HG02973 (cell line): Measurements from ENCODE around the gene SHISA7.

ENCODE experiments used
- ATAC-seq: cut with Tn5 transposase; IDR thresholded peaks from one replicate; pipeline ENCODE4 v1.9.1; 2021; ENCODE audit warnings: moderate library complexity; ENCODE audit not compliant: unreplicated experiment

Gene SHISA7

GRCh38 chr19:55482156-55482961 is 39.3 kb upstream of the SHISA7 start:
- ATAC-seq = no peak

GRCh38 chr19:55481794-55482155 is 38.7 kb upstream of the SHISA7 start:
- ATAC-seq = no peak

DNA sequence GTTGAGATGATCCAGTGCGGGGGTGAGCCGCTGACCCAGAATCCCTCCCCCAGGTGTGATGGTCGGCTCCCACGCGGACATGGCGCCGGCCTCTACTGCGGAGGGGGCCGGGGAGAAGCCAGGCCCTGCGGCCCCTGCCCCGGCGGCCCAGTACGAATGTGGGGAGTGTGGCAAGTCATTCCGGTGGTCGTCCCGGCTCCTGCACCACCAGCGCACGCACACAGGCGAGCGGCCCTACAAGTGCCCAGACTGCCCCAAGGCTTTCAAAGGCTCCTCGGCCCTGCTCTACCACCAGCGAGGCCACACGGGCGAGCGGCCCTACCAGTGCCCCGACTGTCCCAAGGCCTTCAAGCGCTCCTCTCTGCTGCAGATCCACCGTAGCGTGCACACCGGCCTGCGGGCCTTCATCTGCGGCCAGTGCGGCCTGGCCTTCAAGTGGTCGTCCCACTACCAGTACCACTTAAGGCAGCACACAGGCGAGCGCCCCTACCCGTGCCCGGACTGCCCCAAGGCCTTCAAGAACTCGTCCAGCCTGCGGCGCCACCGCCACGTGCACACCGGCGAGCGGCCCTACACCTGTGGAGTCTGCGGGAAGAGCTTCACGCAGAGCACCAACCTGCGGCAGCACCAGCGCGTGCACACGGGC is 38.2 kb upstream of the SHISA7 start:
- ATAC-seq = no peak

- ATAC-seq = no peak
These were observed 36.5 kb upstream of the SHISA7 start for GRCh38 chr19:55479451-55480230.

GRCh38 chr19:55479045-55479444 is 35.9 kb upstream of the SHISA7 start:
- ATAC-seq = no peak

DNA sequence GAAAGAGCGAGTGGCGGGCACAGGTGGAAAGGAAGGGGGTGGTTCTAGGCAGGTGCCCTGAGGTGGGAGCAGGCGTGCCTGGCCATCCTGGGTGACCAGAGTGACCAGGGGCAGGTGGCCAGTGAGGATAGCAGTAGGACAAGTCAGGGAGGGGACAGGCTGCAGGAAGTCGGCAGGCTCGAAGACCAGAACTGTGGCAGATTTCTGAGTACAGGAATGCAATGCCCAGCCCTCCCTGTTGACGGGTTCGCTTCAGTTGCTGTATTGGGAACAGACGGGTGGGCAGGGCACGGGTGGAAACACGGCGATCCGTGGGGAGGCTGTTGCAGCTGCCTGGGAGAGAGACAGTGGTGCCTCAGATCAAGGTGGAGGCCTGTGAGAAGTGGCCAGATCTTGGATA is 35.3 kb upstream of the SHISA7 start:
- no peak for ATAC-seq

DNA sequence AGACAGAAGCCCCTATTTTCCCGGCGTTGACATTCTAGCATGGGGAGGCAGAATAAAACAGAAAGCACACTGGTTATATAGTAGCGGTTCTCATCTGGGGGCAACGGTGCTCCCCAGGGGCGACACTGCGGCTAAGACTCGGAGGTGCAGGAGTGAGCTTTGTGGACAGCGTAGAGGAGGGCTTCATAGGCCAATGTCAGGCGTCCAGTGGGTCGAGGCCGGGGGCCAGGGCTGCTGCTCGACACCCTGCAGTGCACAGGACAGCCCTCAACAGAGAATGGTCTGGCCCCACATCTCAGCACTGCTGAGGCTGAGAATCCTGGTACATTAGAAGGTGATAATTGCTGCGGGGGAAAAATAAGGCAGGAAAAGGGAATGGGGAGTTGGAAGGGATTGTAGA is 34.8 kb upstream of the SHISA7 start:
- no peak for ATAC-seq

DNA sequence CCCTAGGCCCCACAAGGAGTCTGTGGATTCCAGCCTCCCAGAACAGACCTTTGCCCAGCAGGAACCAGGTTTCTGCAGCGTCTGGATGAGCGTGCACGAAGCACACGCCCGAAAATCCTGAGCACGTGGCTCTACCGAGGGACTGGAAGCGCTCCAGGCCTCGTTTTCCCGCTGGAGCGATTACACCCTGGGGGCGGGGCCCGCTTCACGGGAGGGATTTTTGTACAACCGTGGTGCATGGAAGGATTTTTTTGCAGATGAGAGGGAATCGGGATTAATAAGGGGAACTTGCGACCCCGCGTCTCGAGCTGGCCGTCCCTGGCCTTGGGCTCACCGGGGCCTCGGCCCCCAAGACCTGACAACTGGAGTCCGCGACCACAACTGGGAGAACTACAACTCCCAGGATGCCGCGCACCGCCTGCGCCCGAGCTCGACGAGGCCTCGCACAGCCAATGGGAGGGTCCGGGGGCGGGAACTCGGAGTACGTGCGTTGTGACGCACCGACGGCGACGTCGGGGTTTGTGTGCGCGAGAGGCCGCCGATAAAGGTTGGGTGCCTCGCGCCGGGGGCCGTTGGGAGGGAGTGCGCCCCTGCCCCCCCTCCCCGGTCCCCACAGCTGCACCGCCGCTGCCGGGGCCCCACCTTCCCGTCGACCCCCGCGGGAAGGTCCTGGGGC is 33.1 kb upstream of the SHISA7 start, which contains the start of gene ZNF628:
TSS of gene ZNF628 (plus strand) at position 518 of the 676 bp plus-strand sequence. CDS start 3,294 bp downstream, outside the sequence.
- peak; percentile 86 for ATAC-seq

GRCh38 chr19:55474269-55475265 is 31.5 kb upstream of the SHISA7 start:
- ATAC-seq = no peak

DNA sequence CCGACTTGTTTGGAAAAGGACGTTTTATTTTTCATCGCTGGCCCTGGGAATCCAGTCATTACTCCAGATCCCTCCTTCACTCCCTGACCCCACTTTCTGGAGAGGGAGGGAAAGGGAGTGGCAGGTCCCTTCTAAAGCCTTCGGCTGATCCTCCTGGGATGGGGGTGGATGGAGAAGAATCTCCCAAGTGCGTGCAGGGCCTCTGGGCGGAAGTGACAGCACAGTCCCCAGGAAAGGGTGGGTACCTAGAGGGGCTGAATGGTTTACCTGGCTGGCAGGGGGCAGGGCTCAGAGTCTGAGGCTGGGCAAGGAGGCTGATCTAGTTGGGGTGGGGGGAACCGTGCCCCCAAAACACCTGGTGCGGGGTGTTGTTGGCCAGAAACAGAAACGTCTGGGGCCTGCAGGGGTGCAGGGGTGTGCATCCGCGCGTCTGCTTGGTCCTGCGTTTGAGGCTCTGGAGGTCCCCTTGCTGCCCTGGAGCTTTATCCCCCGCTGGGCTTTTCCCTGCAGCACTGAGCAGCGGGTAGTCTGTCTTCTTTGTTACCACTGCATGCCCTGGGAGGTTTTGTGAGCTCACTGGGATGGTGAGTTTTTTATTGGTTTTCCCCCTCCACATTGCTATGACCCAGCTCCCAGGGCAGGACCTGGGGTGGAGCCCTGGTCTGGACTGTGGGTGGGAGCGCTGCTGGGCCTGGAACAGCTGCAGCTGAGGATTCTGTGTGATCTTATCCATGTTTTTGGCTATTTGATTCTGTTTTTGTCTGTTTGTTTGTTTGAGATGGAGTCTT is 30.3 kb upstream of the SHISA7 start:
- ATAC-seq = no peak

DNA sequence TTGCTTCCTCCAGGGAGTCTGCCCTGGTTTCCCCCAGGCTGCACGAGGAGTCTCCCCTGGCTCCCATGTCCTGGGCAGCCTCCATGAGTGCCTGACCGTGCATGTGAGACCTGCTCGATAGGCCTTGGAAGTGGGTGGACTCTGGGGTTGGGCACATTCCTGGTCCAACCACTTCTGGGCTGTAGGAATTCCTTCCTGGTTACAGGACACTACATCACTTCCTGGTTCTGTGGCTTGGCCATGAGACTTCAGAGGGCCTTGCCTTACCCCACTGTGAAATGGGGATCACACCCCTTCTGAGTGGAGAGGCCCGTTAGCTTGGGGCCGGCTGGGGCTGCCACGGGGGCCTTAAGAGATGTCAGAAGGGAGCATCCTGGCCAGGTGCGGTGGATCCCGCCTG is 29.4 kb upstream of the SHISA7 start:
- ATAC-seq = no peak

DNA sequence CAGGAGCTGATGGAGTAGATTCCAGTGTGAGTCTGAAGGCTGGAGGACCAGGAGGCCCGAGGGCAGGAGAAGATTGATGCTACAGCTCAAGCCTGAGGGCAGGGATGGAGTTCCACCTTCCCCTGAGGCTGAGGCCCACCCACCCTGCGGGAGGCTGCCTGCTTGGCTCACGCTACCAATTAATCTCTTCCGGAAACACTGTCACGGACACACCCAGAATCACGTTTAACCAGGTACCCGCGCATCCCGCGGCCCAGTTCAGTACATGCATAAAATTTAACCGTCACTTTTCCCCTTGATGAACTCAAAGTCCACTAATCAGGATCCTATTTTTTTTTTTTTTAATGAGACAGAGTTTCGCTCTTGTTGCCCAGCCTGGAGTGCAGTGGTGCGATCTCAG is 28.2 kb upstream of the SHISA7 start:
- ATAC-seq = no peak

- ATAC-seq = no peak
These were observed 24.9 kb upstream of the SHISA7 start for GRCh38 chr19:55468054-55468393.

DNA sequence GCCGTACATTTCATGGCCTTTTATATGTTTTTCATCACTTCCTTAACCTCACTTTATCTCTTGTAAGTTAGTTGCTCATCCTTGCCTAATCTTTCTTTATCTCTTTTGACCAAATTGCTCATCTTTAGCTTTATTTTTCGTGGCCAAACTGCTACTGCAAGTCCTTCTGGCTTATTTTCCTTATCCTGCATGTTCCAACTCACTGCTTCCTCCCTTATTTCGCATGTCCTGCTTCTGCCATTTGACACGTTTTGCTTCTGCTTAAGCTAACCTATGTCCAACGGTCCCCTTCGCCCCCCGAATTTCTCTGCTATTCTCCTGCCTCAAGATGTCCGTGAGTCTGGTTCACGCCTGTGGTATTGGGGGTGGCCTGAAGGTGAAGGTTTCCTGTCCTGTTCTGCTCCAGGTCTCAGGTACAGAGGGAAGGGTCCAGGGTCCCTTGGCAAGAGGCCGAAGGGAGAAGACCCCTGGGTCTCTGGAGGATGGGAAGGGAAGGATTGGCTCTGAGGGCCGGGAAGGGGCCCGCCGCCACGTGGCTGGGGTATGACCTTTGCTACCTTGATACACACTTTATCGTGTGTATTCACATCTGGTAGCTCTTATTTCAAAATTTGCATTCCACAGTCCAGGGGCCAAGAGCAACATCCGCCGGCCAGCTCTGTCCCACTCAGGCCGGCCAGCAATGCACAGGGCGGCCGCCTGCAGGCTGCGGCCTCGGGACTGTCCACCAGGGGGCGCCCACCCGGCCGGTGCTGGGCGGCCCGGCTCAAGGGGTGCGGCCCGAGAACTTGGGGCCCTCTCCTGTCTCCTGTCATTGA is 24.3 kb upstream of the SHISA7 start:
- peak; percentile 51 for ATAC-seq

- ATAC-seq = no peak
These were observed 23.1 kb upstream of the SHISA7 start for GRCh38 chr19:55466241-55466614.

DNA sequence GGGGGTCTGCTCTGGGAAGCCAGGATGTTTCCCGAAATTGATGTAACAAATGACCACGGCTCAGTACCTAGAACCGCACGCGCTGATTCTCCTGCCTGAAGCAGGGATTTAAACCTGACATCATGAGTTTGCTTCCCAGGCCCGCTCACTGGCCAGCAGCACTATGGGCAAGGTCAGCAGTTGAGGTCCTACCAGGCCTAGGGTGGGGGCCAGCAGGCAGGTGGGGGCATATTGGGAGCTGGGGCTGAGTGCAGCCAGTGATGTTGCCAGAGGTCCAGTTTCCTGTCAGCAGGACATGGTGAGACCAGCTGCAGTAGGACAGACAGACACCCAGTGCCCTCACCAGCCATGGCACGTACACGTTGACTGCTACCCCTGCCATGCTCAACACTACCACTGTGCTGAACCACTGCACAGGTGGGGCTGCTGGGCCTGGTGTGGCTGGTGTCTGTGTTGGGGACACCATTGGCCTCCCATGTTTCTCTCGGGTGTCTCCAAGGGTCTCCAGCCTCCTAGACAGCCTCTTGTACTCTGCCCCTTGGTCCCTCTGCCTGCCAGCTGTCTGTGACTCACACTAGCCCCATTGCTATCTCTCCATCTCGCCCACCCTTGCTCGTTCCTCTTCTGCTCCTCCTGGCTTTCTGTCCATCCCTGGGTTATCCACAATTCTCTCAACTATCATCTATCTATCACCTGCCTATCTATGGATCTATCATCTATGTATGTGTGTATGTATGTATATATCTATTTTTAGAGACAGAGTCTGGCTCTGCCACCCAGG is 22.6 kb upstream of the SHISA7 start:
- no peak for ATAC-seq

- ATAC-seq = no peak
These were observed 21.6 kb upstream of the SHISA7 start, which contains the start of gene C19orf85 for GRCh38 chr19:55464662-55465054. TSS of gene C19orf85 (minus strand) at chr19:55464751. CDS start at chr19:55464554, 197 bp downstream.
